Tibial nerve (tissue), 4 donors: ENCODE results near the gene HTR1D. TPM values are rescaled to one million over a fixed set of nuclear protein-coding genes. Genes with fewer than 3 reads are reported as not detected.
A peak's percentile ranks its signal among the peaks of the same experiment; 100 is the strongest.
"Not testable (repeated sequence)": the region's sequence is repeated elsewhere in the genome, so short reads cannot be mapped to it uniquely, and the experiment has no call there.

Experiments
- DNase-seq, 2 donors: peaks; one replicate each; pipeline ENCODE4 v3.0.0-alpha.2; 2019; ENCODE audit warnings: low spot score in 2 of 2
- H3K27ac ChIP-seq, 4 donors: fragments of 200-600 bp; sonication (generic) in 3 of 4; one replicate each; pipeline ENCODE4 v1.5.1; 2017 to 2019; ENCODE audit warnings: mild to moderate bottlenecking in 1 of 4
- H3K27me3 ChIP-seq, 2 donors: fragments of 200-600 bp; sonication (generic) in 1 of 2; one replicate each; pipeline versions ENCODE4 v1.5.1 to v1.6.0; 2017 to 2019
- H3K36me3 ChIP-seq, 3 donors: fragments of 200-600 bp; sonication (generic); one replicate each; pipeline ENCODE4 v1.5.1; 2018 to 2019
- H3K4me1 ChIP-seq, 4 donors: fragments of 200-600 bp; sonication (generic) in 3 of 4; one replicate each; pipeline ENCODE4 v1.5.1; 2017 to 2019
- H3K4me3 ChIP-seq, 4 donors: fragments of 200-600 bp; sonication (generic) in 3 of 4; one replicate each; pipeline ENCODE4 v1.5.1; 2017 to 2019; ENCODE audit warnings: mild to moderate bottlenecking in 1 of 4, moderate library complexity in 1 of 4
- H3K9me3 ChIP-seq, 4 donors: fragments of 200-600 bp; sonication (generic) in 3 of 4; one replicate each; pipeline ENCODE4 v1.5.1; 2017 to 2019
- CTCF ChIP-seq, 5 experiments: fragments of 200-600 bp in 3 of 5; fragments of 450-650 bp in 2 of 5; sonication (generic) in 3 of 5; IDR thresholded peaks; one replicate each; pipeline ENCODE4 v1.5.1; 2016 to 2019; ENCODE audit warnings: antibody characterized with exemption in 5 of 5, mild to moderate bottlenecking in 3 of 5, moderate library complexity in 2 of 5
- EP300 ChIP-seq, 2 donors: sonication (generic); formaldehyde crosslinking; IDR thresholded peaks; one replicate each; pipeline ENCODE4 v1.6.1; 2017; ENCODE audit warnings: antibody characterized with exemption in 2 of 2, mild to moderate bottlenecking in 1 of 2
- POLR2A ChIP-seq, 2 donors: fragments of 450-650 bp; IDR thresholded peaks; one replicate each; pipeline ENCODE4 v1.6.1; 2017; ENCODE audit warnings: antibody characterized with exemption in 2 of 2, mild to moderate bottlenecking in 2 of 2, moderate library complexity in 2 of 2
- WGBS, 2 donors: methylation state at CpG; one replicate each; pipeline ENCODE4 v1.1.5; 2018; 5-methylcytosine and 5-hydroxymethylcytosine counted together
- total RNA-seq, 4 donors: library from RNA; depleted of rRNA; stranded (reverse); fragments of >200 nt; gene quantifications; one replicate each; pipeline ENCODE4 v1.1.0, GENCODE V29; 2016

Gene HTR1D
- total RNA-seq, 4 donors from 2014 or later = 0.30 to 2.4 (median 0.63) TPM; not detected in 1

- Histone ChIP-seq H3K4me3 (no peak overlapping the region), H3K27me3 (no peaks in the 10 kb centered on the region), H3K4me1 (no peaks in the 10 kb centered on the region), H3K36me3 (no peaks in the 10 kb centered on the region), H3K27ac (no peak overlapping the region), H3K9me3 (no peaks in the 10 kb centered on the region)
- 81 to 85% methylated on average over 5 of the region's 5 CpGs for WGBS, 2 donors
- TF ChIP-seq CTCF (IDR thresholded peaks at IDR 0.05) (no peak), EP300 (IDR thresholded peaks at IDR 0.05) (no peak), POLR2A (IDR thresholded peaks at IDR 0.05) (no peak)
- no peak for DNase-seq
Measured at GRCh38 chr1:23239638-23240295, 22.5 kb upstream of the HTR1D start.

GRCh38 chr1:23238565-23238964 lies 21.3 kb upstream of the HTR1D start:
- no peak overlapping the region for H3K27ac ChIP-seq
- TF ChIP-seq POLR2A (IDR thresholded peaks at IDR 0.05) = no peak
- no peak for TF ChIP-seq EP300 (IDR thresholded peaks at IDR 0.05)
- no peak overlapping the region for H3K4me3 ChIP-seq
- H3K9me3 ChIP-seq = no peaks in the 10 kb centered on the region
- DNase-seq = no peak
- H3K4me1 ChIP-seq = no peaks in the 10 kb centered on the region
- no peaks in the 10 kb centered on the region for H3K27me3 ChIP-seq
- 84 to 90% methylated on average over 2 of the region's 2 CpGs for WGBS, 2 donors
- H3K36me3 ChIP-seq = no peaks in the 10 kb centered on the region

- H3K27ac ChIP-seq = no peak overlapping the region
- peaks cover 0 to 4% of the 10 kb centered on the region in 2 donors for H3K27me3 ChIP-seq
- no peak for DNase-seq
- H3K36me3 ChIP-seq = no peaks in the 10 kb centered on the region
- no peak overlapping the region for H3K4me3 ChIP-seq
- 72 to 78% methylated on average over 2 of the region's 2 CpGs for WGBS, 2 donors
- no peaks in the 10 kb centered on the region for H3K9me3 ChIP-seq
- TF ChIP-seq CTCF (IDR thresholded peaks at IDR 0.05) = no peak
- TF ChIP-seq EP300 (IDR thresholded peaks at IDR 0.05) = no peak
- no peak for TF ChIP-seq POLR2A (IDR thresholded peaks at IDR 0.05)
- no peaks in the 10 kb centered on the region for H3K4me1 ChIP-seq
Measured at GRCh38 chr1:23237508-23237907, 20.2 kb upstream of the HTR1D start.

- Histone ChIP-seq H3K27ac (no peak overlapping the region), H3K27me3 (peaks cover 0 to 16% of the 10 kb centered on the region in 2 donors), H3K36me3 (no peaks in the 10 kb centered on the region), H3K4me3 (no peak overlapping the region), H3K9me3 (no peaks in the 10 kb centered on the region), H3K4me1 (peaks cover 0 to 10% (median 0%) of the 10 kb centered on the region in 4 donors)
- TF ChIP-seq CTCF (IDR thresholded peaks at IDR 0.05) = no peak
- no peak for TF ChIP-seq POLR2A (IDR thresholded peaks at IDR 0.05)
- TF ChIP-seq EP300 (IDR thresholded peaks at IDR 0.05) = no peak
- WGBS, 2 donors = 75 to 80% methylated on average over 2 of the region's 2 CpGs
- no peak for DNase-seq
Measured at GRCh38 chr1:23227806-23228205, 10.5 kb upstream of the HTR1D start.

- no peak for DNase-seq
- Histone ChIP-seq H3K36me3 (no peaks in the 10 kb centered on the region), H3K4me1 (peaks cover 0 to 10% (median 0%) of the 10 kb centered on the region in 4 donors), H3K9me3 (no peaks in the 10 kb centered on the region), H3K4me3 (no peak overlapping the region), H3K27ac (peak overlapping the region in 1 of 4 donors; percentile 59), H3K27me3 (peaks cover 0 to 17% of the 10 kb centered on the region in 2 donors)
- TF ChIP-seq EP300 (IDR thresholded peaks at IDR 0.05) (no peak), CTCF (IDR thresholded peaks at IDR 0.05) (no peak), POLR2A (IDR thresholded peaks at IDR 0.05) (no peak)
- 35 to 37% methylated on average over 17 of the region's 17 CpGs for WGBS, 2 donors
Measured at GRCh38 chr1:23224739-23225648, 7.7 kb upstream of the HTR1D start.

- 78 to 87% methylated on average over 6 of the region's 6 CpGs for WGBS, 2 donors
- not testable (repeated sequence) for H3K9me3 ChIP-seq, H3K4me3 ChIP-seq, H3K36me3 ChIP-seq, DNase-seq, H3K4me1 ChIP-seq, H3K27ac ChIP-seq
- peaks cover 0 to 25% of the 10 kb centered on the region in 2 donors for H3K27me3 ChIP-seq
Measured at GRCh38 chr1:23223963-23224362, 6.7 kb upstream of the HTR1D start.

GRCh38 chr1:23223490-23223951 lies 6.2 kb upstream of the HTR1D start:
- not testable (repeated sequence) for H3K9me3 ChIP-seq, H3K4me1 ChIP-seq, H3K27ac ChIP-seq, H3K36me3 ChIP-seq, DNase-seq, H3K4me3 ChIP-seq
- 26 to 45% methylated on average over 1 of the region's 1 CpG for WGBS, 2 donors
- peaks cover 0 to 29% of the 10 kb centered on the region in 2 donors for H3K27me3 ChIP-seq
